Measurements from ENCODE around the gene RPUSD4. TPM values are rescaled to one million over a fixed set of nuclear protein-coding genes. Genes with fewer than 3 reads are reported as not detected.

The RPUSD4 gene
- total and polyA plus RNA-seq, 2 donors from 2014 or later, result 13.6 to 20.7 TPM

DNA sequence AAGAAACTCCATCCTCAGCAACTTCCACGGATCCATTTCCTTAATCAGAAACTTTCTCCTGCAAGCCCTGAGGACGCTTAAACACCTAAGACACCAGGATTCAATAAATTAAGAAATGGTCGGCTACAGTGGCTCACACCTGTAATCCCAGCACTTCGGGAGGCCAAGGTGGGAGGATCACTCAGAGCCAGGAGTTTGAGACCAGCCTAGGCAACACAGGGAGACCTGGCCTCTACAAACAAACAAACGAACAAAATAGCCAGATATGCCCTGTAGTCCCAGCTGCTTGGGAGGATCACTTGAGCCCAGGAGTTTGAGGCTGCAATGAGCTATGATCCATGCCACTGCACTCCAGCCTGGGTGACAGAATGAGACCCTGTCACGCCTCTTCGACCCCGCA is 46.7 kb downstream of the RPUSD4 start:
- no peak for FAIRE-seq
- TF ChIP-seq CTCF (IDR thresholded peaks at IDR 0.05; ENCODE audit: borderline replicate concordance, extremely low read depth, insufficient read depth), result no peak
- Histone ChIP-seq H3K9me3 (ENCODE audit: control insufficient read depth in 2 of 3, insufficient read depth in 1 of 3, low read length in 3 of 3) (no peaks in the 10 kb centered on the region), H3K36me3 (ENCODE audit: control insufficient read depth in 2 of 3, insufficient read depth in 3 of 3, low read length in 3 of 3) (no peaks in the 10 kb centered on the region), H3K4me3 (ENCODE audit: low read length in 3 of 3) (no peak overlapping the region), H3K27me3 (ENCODE audit: control insufficient read depth, insufficient read depth, low read length) (no peaks in the 10 kb centered on the region), H3K9ac (ENCODE audit: low read length in 3 of 3) (no peak overlapping the region), H3K4me1 (ENCODE audit: control insufficient read depth in 2 of 3, insufficient read depth in 2 of 3, low read depth in 1 of 3, low read length in 3 of 3) (peaks cover 0 to 8% (median 7%) of the 10 kb centered on the region in 3 donors), H3K27ac (ENCODE audit: low read depth in 2 of 2, low read length in 2 of 2) (no peak overlapping the region)
- intact Hi-C loops (cut with DNase I), result no loop called here
- DNase-seq, result peak in 1 of 5 donors; percentile 28

GRCh38 chr11:126163779-126164178 is 47.7 kb downstream of the RPUSD4 start:
- Histone ChIP-seq H3K9ac (ENCODE audit: low read length in 3 of 3) (no peak overlapping the region), H3K27ac (ENCODE audit: low read depth in 2 of 2, low read length in 2 of 2) (no peak overlapping the region), H3K9me3 (ENCODE audit: control insufficient read depth in 2 of 3, insufficient read depth in 1 of 3, low read length in 3 of 3) (no peaks in the 10 kb centered on the region), H3K36me3 (ENCODE audit: control insufficient read depth in 2 of 3, insufficient read depth in 3 of 3, low read length in 3 of 3) (no peaks in the 10 kb centered on the region), H3K4me3 (ENCODE audit: low read length in 3 of 3) (no peak overlapping the region), H3K4me1 (ENCODE audit: control insufficient read depth in 2 of 3, insufficient read depth in 2 of 3, low read depth in 1 of 3, low read length in 3 of 3) (peaks cover 0 to 8% (median 7%) of the 10 kb centered on the region in 3 donors), H3K27me3 (ENCODE audit: control insufficient read depth, insufficient read depth, low read length) (no peaks in the 10 kb centered on the region)
- peak in 1 of 5 donors; percentile 62 for DNase-seq
- TF ChIP-seq CTCF (IDR thresholded peaks at IDR 0.05; ENCODE audit: borderline replicate concordance, extremely low read depth, insufficient read depth), result no peak
- FAIRE-seq, result no peak
- intact Hi-C loops (cut with DNase I), result no loop called here

DNA sequence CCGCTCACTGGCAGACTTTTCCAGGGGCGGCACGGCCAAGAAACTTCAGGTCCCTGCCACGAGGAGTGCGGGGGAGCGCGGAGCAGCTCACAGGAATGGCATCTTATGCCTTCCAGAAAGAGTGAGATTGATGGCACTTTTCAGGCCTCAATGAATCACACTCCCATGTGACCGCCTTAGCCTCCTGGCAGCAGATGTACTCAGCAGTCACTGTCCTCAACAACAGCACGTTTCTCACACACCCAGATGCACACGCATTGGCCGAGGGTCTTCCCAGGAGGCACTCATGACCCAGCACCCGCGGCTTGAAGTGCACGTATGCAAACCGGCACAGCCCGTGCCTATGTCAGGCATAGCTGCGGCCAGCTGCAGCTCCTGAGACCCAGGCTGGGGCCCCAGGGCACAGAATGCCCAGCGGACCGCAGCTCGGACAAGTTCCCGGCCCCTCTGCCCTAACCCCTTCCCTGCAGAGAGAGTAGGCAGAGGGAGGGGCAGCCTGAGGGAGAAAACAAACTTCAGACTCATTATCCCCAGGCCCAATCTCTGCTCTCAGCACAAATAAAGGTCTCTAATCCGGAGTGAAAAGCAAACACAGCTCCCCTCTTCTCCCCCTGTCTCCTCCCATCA is 48.3 kb downstream of the RPUSD4 start:
- no peaks in the 10 kb centered on the region for H3K27me3 ChIP-seq (ENCODE audit: control insufficient read depth, insufficient read depth, low read length)
- DNase-seq (peak in 4 of 5 donors; percentile 91 to 96 (median 94)), FAIRE-seq (no peak)
- no peak for TF ChIP-seq CTCF (IDR thresholded peaks at IDR 0.05; ENCODE audit: borderline replicate concordance, extremely low read depth, insufficient read depth)
- H3K4me3 ChIP-seq (ENCODE audit: low read length in 3 of 3), result no peak overlapping the region
- intact Hi-C loops (cut with DNase I), result no loop called here
- no peak overlapping the region for H3K9ac ChIP-seq (ENCODE audit: low read length in 3 of 3)
- H3K36me3 ChIP-seq (ENCODE audit: control insufficient read depth in 2 of 3, insufficient read depth in 3 of 3, low read length in 3 of 3), result no peaks in the 10 kb centered on the region
- peaks cover 0 to 8% (median 7%) of the 10 kb centered on the region in 3 donors for H3K4me1 ChIP-seq (ENCODE audit: control insufficient read depth in 2 of 3, insufficient read depth in 2 of 3, low read depth in 1 of 3, low read length in 3 of 3)
- H3K9me3 ChIP-seq (ENCODE audit: control insufficient read depth in 2 of 3, insufficient read depth in 1 of 3, low read length in 3 of 3), result no peaks in the 10 kb centered on the region
- H3K27ac ChIP-seq (ENCODE audit: low read depth in 2 of 2, low read length in 2 of 2), result no peak overlapping the region
